Central memory CD4-positive, alpha-beta T cell (primary cell): Measurements from ENCODE around the gene PURB.
"Not testable (repeated sequence)": the region's sequence is repeated elsewhere in the genome, so short reads cannot be mapped to it uniquely, and the experiment has no call there.

Experiments
- DNase-seq: peaks from one replicate; pipeline ENCODE4 v3.0.0; 2022
- total RNA-seq, 3 experiments: gene quantifications; one replicate each; lab custom pipeline; 2026; lab: John Stamatoyannopoulos, UW

The PURB gene
- total RNA-seq: 88.7 to 179 (median 130) reads per million in 3 experiments

GRCh38 chr7:44885394-44886317 lies at the start of gene PURB:
Gene PURB (minus strand): TSS chr7:44885530. CDS start chr7:44885348, 182 bp downstream.
- DNase-seq: peak; percentile 99

GRCh38 chr7:44935016-44935415 lies 49.7 kb upstream of the PURB start:
- DNase-seq: no peak

- not testable (repeated sequence) for DNase-seq
These were observed 49.2 kb upstream of the PURB start for GRCh38 chr7:44934510-44934909.

DNA sequence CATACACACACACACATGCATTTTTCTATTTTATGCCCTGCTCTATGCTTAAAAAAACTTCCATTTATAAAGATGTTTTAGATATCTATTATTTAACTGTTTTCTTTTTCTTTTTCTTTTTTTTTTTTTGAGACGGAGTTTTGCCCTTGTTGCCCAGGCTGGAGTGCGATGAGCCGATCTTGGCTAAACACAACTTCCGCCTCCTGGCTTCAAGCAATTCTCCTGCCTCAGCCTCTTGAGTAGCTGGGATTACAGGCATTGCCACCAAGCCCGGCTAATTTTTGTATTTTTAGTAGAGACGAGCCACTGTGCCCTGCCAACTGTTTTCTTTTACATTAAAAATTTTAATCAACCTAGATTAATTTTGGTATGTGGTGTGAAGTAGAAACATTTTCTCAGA lies 45.6 kb upstream of the PURB start:
- DNase-seq: no peak

- DNase-seq: no peak
These were observed 37.0 kb upstream of the PURB start for GRCh38 chr7:44922351-44922694.

DNA sequence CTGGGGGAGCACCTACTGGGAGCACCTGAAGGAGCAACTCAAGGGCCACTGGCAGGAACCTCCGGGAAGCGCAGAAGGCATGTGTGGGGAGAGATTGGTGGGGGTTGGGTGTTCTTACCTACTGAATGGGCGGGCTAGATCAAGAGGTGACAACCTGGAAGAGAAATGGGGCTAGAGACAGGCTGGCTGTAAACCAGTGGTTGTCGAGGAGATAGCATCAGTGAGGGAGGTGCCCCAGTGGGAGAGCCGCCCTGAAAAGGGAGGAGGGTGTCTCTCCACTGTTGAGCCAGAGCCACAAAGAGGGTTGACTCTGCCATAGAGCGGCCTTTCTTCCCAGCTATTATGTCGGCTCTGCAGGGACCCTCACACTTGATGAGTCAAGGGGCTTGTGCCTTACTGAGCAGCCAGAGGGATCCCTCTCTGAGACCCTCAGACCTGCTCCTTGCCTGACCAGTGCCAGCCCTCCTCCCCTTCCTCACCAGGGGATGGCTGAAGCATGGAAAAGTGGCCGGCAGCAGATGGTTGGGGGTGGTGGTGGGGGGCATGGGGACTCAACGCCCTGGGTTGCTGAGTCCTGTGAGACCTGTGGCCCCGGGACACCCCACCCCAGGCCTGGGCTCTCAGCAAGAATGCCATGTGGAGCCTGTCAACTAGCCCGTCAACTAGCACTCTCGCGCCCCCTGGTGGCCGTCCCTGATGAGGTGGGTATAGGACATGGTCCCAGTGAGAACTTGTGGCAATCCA lies 36.4 kb upstream of the PURB start:
- DNase-seq: peak; percentile 82

GRCh38 chr7:44920119-44920518 lies 34.8 kb upstream of the PURB start:
- no peak for DNase-seq

DNA sequence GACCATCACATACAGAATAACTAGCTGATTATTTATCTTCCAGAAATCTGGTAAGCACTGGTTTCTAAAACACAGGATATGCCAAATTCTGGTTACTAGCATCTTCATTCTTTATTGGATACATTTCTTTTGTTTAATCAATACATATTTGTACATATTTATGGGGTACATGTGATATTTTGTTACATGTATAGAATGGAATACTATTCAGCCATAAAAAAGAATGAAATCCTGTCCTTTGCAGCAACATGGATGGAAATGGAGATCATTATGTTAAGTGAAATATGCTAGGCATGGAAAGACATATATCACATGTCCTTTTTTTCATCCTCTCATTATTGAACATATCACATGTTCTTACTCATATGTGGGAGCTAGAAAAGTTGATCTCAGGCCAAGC lies 32.7 kb upstream of the PURB start:
- no peak for DNase-seq

- no peak for DNase-seq
These were observed 32.1 kb upstream of the PURB start for GRCh38 chr7:44917465-44917864.

DNA sequence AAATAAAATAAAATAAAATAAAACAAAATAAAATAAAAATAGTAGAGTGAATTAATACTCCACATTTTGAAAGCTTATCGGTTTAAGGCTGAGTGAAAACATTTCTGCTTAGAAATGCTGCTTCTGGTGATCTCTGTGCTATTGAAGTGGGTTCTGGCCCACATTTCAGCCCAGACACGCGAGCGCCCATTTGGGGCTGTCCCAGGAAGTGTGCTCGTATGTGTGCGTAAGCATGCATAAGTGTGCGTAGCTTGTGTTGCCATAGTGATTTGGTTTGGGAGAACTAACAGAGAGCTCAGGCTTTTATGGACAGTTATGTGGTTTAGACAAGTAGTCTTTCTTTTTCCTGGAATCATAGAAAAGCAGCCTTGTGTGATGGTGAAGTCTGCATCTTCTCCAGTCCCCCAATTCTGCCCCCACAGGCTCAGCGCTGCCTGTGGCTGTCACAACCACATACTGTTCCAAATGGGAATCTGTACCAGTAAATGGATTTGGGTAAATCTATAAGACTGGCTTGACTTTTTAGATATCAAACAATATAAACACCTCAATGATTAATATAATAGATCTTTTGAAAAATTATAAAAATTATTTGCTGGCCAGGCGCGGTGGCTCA lies 29.8 kb upstream of the PURB start:
- peak; percentile 86 for DNase-seq

DNA sequence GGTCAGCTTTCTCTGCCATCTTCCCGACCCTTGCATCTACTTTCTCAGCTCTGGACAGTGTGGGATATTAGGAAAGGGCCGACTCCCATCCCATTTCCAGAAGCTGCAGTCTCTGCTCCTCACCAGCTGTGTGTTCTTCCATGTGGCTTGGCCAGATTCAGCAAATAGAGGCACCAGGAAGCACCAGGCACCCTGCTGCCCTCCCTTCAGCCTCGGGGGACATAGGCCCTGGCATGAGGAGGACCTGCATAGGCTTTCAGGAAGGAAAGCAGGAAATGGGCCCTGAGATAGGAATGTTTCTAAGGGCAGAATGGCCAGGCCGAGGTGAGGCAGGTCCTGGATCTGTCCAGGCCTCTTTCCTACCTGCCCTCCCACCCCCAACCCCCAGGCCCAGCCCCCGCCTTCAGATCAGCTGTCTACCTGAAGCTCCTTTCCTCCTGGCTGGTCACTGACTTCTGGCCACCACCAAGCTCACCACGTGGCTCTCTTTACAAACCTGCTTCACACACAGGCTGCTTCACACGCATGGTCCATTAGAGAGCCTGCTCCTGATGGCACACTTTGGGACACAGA lies 27.5 kb upstream of the PURB start:
- DNase-seq: no peak

GRCh38 chr7:44911911-44912310 lies 26.6 kb upstream of the PURB start:
- no peak for DNase-seq

- DNase-seq: no peak
These were observed 24.5 kb upstream of the PURB start for GRCh38 chr7:44909596-44910389.

- no peak for DNase-seq
These were observed 21.6 kb upstream of the PURB start for GRCh38 chr7:44906965-44907364.

DNA sequence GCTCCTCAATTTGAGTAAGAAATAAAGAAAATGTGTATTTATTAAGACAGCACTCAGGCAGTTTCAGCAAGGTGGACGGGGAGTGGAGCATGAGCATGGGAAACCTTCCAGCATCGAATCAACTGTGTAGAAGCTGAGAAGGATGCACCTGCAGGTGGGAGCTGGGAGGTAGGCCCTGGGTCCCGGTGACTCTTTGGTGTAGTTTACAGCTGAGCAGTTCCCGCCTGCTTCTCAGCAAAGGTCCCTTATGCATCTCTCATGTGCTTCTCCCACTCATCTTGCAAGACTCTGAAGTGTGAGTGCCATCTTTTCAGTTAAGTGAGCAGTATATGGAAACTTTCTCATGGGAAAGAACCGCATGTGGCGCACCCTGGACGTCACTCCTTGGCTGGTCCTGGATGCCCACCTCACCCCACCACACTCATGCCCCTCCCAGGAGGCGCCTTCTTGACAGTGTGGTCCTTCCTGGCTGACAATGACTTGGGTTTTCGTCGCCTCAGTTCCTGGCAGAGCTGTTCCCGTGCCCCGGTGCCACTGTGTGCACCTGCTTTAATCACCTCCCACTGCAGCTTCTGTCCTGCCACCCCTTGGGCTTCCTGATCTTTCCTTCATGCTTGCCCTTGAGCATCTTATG lies 19.8 kb upstream of the PURB start:
- no peak for DNase-seq

GRCh38 chr7:44899443-44899842 lies 14.1 kb upstream of the PURB start:
- DNase-seq: no peak

DNA sequence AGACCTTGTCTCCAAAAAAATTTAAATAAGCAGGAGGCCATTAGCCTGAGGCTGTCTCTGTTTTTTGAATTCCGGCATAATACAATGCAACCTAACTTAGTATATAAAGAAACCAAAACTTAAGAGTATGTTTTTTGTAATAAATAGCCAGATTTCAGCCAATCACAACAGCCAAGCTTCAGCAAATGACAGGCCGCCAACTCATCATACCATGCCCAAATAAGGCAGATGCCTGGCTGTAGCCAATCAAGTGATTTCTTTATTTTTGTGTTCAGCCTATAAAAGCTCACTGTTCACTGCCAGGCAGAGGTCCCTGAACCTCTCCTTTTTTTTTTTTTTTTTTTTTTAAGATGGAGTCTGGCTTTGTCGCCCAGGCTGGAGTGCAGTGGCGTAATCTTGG lies 12.7 kb upstream of the PURB start:
- no peak for DNase-seq

GRCh38 chr7:44897309-44897708 lies 12.0 kb upstream of the PURB start:
- no peak for DNase-seq

- no peak for DNase-seq
These were observed 9.7 kb upstream of the PURB start for GRCh38 chr7:44894888-44895580.

DNA sequence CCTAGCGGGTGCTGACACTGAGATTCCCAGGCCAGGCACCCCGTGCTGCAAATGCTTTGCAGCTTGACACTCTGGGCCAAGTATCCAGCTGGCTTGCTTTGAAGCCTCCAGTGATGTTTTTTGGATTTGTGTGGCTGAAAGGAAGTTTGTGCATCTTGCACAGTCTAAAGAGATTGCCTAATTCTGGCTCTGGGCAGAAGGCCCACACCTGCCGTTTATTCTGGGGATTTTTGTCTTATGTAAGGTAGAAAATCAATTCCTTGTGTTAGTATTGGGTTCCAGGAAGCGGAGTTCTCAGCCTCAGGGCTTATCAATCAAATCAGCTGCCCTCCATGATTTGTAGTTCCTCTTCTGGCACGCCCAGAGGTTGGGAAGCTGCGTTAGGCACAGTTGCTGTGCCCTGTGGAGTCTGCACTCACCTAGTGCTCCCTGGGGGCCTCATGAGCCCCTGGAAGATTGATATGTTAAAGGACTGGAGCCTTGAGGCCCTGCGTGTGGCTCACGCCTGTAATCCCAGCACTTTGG lies 8.4 kb upstream of the PURB start:
- DNase-seq: no peak

- DNase-seq: no peak
These were observed 6.5 kb upstream of the PURB start for GRCh38 chr7:44891791-44892190.
